OCI-LY7 (cell line): ENCODE results near the gene GGN. TPM values are rescaled to one million over a fixed set of nuclear protein-coding genes. Genes with fewer than 3 reads are reported as not detected.
"Not testable (repeated sequence)": the region's sequence is repeated elsewhere in the genome, so short reads cannot be mapped to it uniquely, and the experiment has no call there.

Experiments
- BruUV-seq: library from RNA; stranded (reverse); fragments of 400-500 nt; replicated peaks from 2 replicates; lab custom pipeline; 2021; lab: Mats Ljungman, UMichigan
- CTCF ChIA-PET: fragments of 300-600 bp; sonication (Branson Sonifier 250); formaldehyde crosslinking; loops from one replicate; lab custom pipeline; 2022; ENCODE audit warnings: antibody characterized with exemption; ENCODE audit not compliant: unreplicated experiment; lab: Charles Lee
- POLR2A ChIA-PET: fragments of 300-600 bp; sonication (Branson Sonifier 250); formaldehyde crosslinking; loops from one replicate; lab custom pipeline; 2022; ENCODE audit warnings: antibody characterized with exemption; lab: Charles Lee
- DNase-seq: peaks from one replicate; pipeline ENCODE4 v3.0.0-alpha.2; 2015; ENCODE audit warnings: low spot score
- H2AFZ ChIP-seq: fragments of 200-600 bp; sonication (generic), shearing (Covaris generic); 2 replicates; pipeline ENCODE4 v1.6.1; 2014; ENCODE audit warnings: mild to moderate bottlenecking, antibody characterized with exemption, low read length, moderate library complexity
- H3K27ac ChIP-seq: fragments of 200-600 bp; sonication (generic); 2 replicates; pipeline ENCODE4 v1.5.1; 2014; ENCODE audit warnings: mixed run types, low read depth, mild to moderate bottlenecking, moderate library complexity, low read length, inconsistent platforms; ENCODE audit not compliant: poor library complexity, severe bottlenecking
- H3K36me3 ChIP-seq: fragments of 200-600 bp; sonication (generic); 2 replicates; pipeline ENCODE4 v1.6.1; 2014; ENCODE audit warnings: mild to moderate bottlenecking, antibody characterized with exemption, low read length, moderate library complexity, mixed read lengths; ENCODE audit not compliant: insufficient read depth
- H3K4me1 ChIP-seq: fragments of 200-600 bp; sonication (generic); 2 replicates; pipeline ENCODE4 v1.5.1; 2014; ENCODE audit warnings: mild to moderate bottlenecking, low read length; ENCODE audit not compliant: insufficient read depth, poor library complexity, severe bottlenecking
- H3K4me2 ChIP-seq: fragments of 200-600 bp; sonication (generic); 2 replicates; pipeline ENCODE4 v1.6.1; 2014; ENCODE audit warnings: mild to moderate bottlenecking, low read length
- H3K4me3 ChIP-seq: fragments of 200-600 bp; sonication (generic); 2 replicates; pipeline ENCODE4 v1.5.1; 2014; ENCODE audit warnings: mild to moderate bottlenecking, low read depth, low read length; ENCODE audit not compliant: poor library complexity, severe bottlenecking
- H3K79me2 ChIP-seq: fragments of 200-600 bp; sonication (generic); 2 replicates; pipeline ENCODE4 v1.6.1; 2016; ENCODE audit warnings: low read depth, mild to moderate bottlenecking, low read length, moderate library complexity, mixed read lengths; ENCODE audit not compliant: insufficient read depth
- H3K9me2 ChIP-seq: fragments of 200-600 bp; sonication (generic); 2 replicates; pipeline ENCODE4 v1.6.1; 2016; ENCODE audit warnings: mild to moderate bottlenecking, low read length, mixed read lengths; ENCODE audit not compliant: insufficient read depth
- H3K9me3 ChIP-seq: fragments of 200-600 bp; sonication (generic); 2 replicates; pipeline ENCODE4 v1.6.1; 2014; ENCODE audit warnings: mild to moderate bottlenecking, mixed run types, low read length, mixed read lengths
- H4K20me1 ChIP-seq: fragments of 200-600 bp; sonication (generic); 2 replicates; pipeline ENCODE4 v1.6.1; 2014; ENCODE audit warnings: mild to moderate bottlenecking, antibody characterized with exemption, low read length, moderate library complexity, mixed read lengths; ENCODE audit not compliant: insufficient read depth
- CTCF ChIP-seq: fragments of 200-600 bp; sonication (generic); conservative IDR thresholded peaks from 2 replicates; pipeline ENCODE4 v1.5.1; 2014; ENCODE audit warnings: mild to moderate bottlenecking, antibody characterized with exemption, low read length, moderate library complexity, mixed read lengths
- EZH2phosphoT487 ChIP-seq: fragments of 200-600 bp; sonication (generic); IDR thresholded peaks from 2 replicates; pipeline ENCODE4 v1.6.1; 2018; ENCODE audit warnings: low read depth, borderline replicate concordance, mild to moderate bottlenecking, mixed run types, antibody characterized with exemption, low read length, moderate library complexity, mixed read lengths
- intact Hi-C: fragments of 100-400 bp; cut with micrococcal nuclease; formaldehyde crosslinking; loops from one replicate; pipeline ENCODE4 v1.10.0; 2022; ENCODE audit not compliant: unreplicated experiment
- total RNA-seq, 2 experiments: library from RNA; depleted of rRNA in 1 of 2; stranded (reverse); fragments of >200 nt in 1 of 2; shearing (Covaris generic) in 1 of 2; gene quantifications; 2 replicates each; pipeline ENCODE4 v1.2.3, GENCODE V29; 2014 to 2022

The GGN gene
- total RNA-seq, 2 experiments from 2014 or later, result not detected

- no peak overlapping the region for H2AFZ ChIP-seq
- H3K79me2 ChIP-seq, result no peaks in the 10 kb centered on the region
- ChIA-PET CTCF (no interaction called here), POLR2A (no interaction called here)
- H4K20me1 ChIP-seq, result no peaks in the 10 kb centered on the region
- H3K27ac ChIP-seq, result no peak overlapping the region
- no peaks in the 10 kb centered on the region for H3K36me3 ChIP-seq
- no peaks in the 10 kb centered on the region for H3K9me3 ChIP-seq
- peaks cover 12% of the 10 kb centered on the region for H3K4me1 ChIP-seq
- H3K9me2 ChIP-seq, result no peaks in the 10 kb centered on the region
- intact Hi-C loops, result no loop called here
- no peak for TF ChIP-seq CTCF
- no peak for TF ChIP-seq EZH2phosphoT487
- H3K4me2 ChIP-seq, result no peak overlapping the region
- H3K4me3 ChIP-seq, result no peak overlapping the region
- no TSS peak for BruUV-seq
- no peak for DNase-seq
These were observed 25.6 kb upstream of the GGN start for GRCh38 chr19:38413416-38413815.

DNA sequence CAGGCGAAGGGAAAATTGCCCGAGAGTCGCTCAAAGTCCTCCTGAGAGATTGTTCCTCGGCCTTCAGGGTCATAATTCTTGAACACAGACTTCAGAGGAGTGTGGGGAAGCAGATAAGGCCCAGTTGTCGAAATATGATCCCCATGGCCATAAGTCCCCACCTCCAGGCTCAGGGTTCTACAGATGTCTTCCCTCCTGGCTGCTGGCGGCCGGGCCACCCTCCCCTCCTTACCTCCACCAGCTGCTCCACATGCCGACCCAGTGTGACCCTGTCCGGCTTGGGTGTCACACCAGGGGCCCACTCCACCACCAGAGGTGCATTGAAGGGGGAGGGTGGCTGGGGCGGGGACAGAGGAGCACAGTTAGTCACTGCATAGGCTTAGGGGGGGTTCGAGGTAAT lies 25.1 kb upstream of the GGN start:
- POLR2A ChIA-PET, result no interaction called here

DNA sequence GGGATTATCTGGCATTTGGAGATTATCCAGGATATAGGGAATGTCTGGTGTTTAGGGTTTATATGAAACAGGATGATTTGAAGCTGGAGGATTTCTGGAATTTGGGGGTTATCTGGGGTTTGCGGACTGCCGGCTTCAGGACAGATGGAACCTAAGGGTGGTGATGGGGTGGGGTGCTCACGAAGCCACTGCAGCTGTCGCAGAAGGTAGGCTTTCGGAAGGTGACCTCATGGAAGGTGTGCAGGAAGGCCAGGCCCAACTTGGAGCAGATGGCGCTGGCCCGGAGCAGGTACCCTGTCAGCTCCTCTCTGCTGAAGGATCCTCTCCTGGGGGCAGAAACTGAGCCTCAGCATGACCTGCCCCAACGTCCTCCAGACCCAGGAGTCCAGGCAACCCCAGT lies 24.7 kb upstream of the GGN start:
- TF ChIP-seq CTCF, result no peak
- TF ChIP-seq EZH2phosphoT487, result no peak
- CTCF ChIA-PET, result no interaction called here
- Histone ChIP-seq H3K4me3 (no peak overlapping the region), H2AFZ (no peak overlapping the region), H3K9me3 (no peaks in the 10 kb centered on the region), H3K79me2 (no peaks in the 10 kb centered on the region), H3K27ac (no peak overlapping the region), H3K4me2 (no peak overlapping the region), H3K9me2 (no peaks in the 10 kb centered on the region), H3K4me1 (peaks cover 5% of the 10 kb centered on the region), H3K36me3 (no peaks in the 10 kb centered on the region), H4K20me1 (no peaks in the 10 kb centered on the region)
- no TSS peak for BruUV-seq
- DNase-seq, result no peak
- POLR2A ChIA-PET, result no interaction called here
- intact Hi-C loops, result no loop called here

More for the DNA sequence above, 25.1 kb upstream of the GGN start:
- H3K4me3 ChIP-seq, result no peak overlapping the region
- no peaks in the 10 kb centered on the region for H3K79me2 ChIP-seq
- TF ChIP-seq CTCF (no peak), EZH2phosphoT487 (no peak)
- no peak overlapping the region for H3K27ac ChIP-seq
- CTCF ChIA-PET, result no interaction called here
- H3K4me1 ChIP-seq, result peaks cover 10% of the 10 kb centered on the region
- no peaks in the 10 kb centered on the region for H4K20me1 ChIP-seq
- no peaks in the 10 kb centered on the region for H3K9me3 ChIP-seq
- H3K36me3 ChIP-seq, result no peaks in the 10 kb centered on the region
- no peaks in the 10 kb centered on the region for H3K9me2 ChIP-seq
- no peak for DNase-seq
- intact Hi-C loops, result no loop called here
- H3K4me2 ChIP-seq, result no peak overlapping the region
- H2AFZ ChIP-seq, result no peak overlapping the region
- no TSS peak for BruUV-seq

GRCh38 chr19:38411898-38412297 lies 24.1 kb upstream of the GGN start:
- H4K20me1 ChIP-seq, BruUV-seq, DNase-seq, CTCF ChIA-PET, H3K9me3 ChIP-seq, H3K4me2 ChIP-seq, intact Hi-C loops, H3K27ac ChIP-seq, H3K4me1 ChIP-seq, H3K9me2 ChIP-seq, POLR2A ChIA-PET, H3K79me2 ChIP-seq, H3K4me3 ChIP-seq, H3K36me3 ChIP-seq, H2AFZ ChIP-seq: not testable (repeated sequence)
